ENCODE data around the gene SCAMP4. TPM values are rescaled to one million over a fixed set of nuclear protein-coding genes. Genes with fewer than 3 reads are reported as not detected.

The SCAMP4 gene
- total and polyA plus RNA-seq, 9 donors = 14.9 to 45.3 (median 31.7) TPM

DNA sequence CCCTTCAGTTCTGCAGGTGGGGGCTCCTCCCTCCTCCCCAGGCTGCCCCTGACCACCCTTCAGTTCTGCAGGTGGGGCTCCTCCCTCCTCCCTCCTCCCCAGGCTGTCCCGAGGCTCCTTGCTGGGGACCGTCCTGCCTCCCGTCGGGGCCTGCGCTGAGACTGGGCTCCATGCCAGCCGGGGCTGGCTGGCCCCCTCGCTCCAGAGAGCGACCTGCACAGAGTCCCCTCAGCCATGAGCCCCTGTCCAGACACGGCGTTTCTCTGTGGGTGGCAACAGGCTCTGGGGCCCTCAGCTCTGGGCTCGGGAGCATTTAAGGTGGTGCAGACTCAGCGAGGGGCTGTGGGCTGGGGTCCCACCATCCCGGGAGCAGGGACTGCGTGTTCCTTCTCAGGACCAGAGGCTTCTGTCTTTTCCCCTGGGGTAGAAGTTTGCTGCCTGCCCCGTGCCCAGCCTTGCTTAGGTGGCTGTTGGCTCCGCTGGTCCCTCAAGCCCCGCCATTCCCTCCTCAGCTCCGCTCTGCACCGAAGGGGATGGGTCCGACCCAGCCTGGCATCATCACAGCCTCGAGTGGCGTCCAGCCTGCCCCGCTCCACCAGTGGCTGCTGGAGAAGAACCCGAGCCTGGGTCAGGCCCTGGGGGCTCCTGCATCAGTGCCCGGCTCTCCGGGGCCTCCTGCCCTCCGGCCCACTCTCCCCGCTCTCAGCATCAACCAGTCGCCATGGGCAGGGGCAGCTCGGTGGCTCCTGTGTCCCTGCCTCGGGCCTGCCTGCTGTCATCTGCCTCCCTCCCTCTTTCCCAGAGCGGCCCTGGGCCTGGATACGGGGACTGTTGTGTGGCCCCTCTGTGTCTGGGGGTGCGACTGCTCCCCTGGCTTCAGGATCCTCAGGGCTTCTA lies 63.3 kb downstream of the SCAMP4 start:
- H3K36me3 ChIP-seq (ENCODE audit: control insufficient read depth, insufficient read depth, low read length) = peaks cover 27% of the 10 kb centered on the region
- H3K9me3 ChIP-seq (replicated peaks; ENCODE audit: control insufficient read depth, low read depth, low read length) = no peaks in the 10 kb centered on the region
- peaks cover 5% of the 10 kb centered on the region for H3K4me1 ChIP-seq (ENCODE audit: control insufficient read depth, insufficient read depth, low read length)
- no peak overlapping the region for H3K4me3 ChIP-seq (ENCODE audit: low read length)
- no peaks in the 10 kb centered on the region for H3K27me3 ChIP-seq (ENCODE audit: control insufficient read depth, insufficient read depth, low read length)
- 60% methylated on average over 33 of the region's 34 CpGs for WGBS (ENCODE audit: insufficient coverage)
- no peak for DNase-seq
- no peak overlapping the region for H3K27ac ChIP-seq (ENCODE audit: low read length)

DNA sequence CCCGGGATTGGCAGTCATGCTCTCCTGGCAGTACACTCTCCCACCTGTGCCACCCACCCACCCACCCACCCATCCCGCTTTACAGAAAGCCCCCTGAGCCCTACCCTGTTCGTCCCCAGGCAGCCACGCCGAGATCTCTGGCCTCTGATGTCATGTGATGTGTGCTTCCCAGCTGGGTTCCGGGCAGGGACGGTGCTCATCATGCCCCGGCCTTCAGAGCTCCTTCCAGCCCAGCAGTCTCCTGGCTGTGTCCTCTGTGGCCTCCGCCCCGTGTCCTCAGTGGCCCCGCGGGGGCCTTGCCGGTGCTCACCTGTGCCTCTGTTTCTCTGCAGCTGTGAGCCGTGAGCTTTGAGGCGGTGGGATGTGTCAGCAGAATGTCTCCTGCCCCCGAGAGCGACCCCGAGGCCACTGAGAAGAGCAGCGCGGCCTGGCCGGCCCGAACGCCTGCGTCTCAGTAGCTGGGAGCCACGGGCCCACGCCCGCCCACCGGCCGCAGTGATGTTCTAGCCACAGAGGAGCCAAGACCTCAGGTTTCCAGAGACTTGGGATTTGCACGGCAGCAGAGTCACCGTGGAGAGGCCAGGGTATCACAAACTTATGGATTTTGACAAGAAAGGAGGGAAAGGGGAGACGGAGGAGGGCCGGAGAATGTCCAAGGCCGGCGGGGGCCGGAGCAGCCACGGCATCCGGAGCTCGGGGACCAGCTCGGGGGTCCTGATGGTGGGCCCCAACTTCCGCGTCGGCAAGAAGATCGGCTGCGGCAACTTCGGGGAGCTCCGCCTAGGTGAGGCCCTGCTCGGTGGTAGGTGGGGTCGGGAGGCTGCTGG lies 64.2 kb downstream of the SCAMP4 start:
- H3K27me3 ChIP-seq (ENCODE audit: control insufficient read depth, insufficient read depth, low read length) = no peaks in the 10 kb centered on the region
- H3K4me3 ChIP-seq (ENCODE audit: low read length) = no peak overlapping the region
- WGBS (ENCODE audit: insufficient coverage) = 87% methylated on average over 44 of the region's 49 CpGs
- peaks cover 5% of the 10 kb centered on the region for H3K4me1 ChIP-seq (ENCODE audit: control insufficient read depth, insufficient read depth, low read length)
- DNase-seq = no peak
- no peaks in the 10 kb centered on the region for H3K9me3 ChIP-seq (replicated peaks; ENCODE audit: control insufficient read depth, low read depth, low read length)
- no peak overlapping the region for H3K27ac ChIP-seq (ENCODE audit: low read length)
- H3K36me3 ChIP-seq (ENCODE audit: control insufficient read depth, insufficient read depth, low read length) = peaks cover 27% of the 10 kb centered on the region

- Histone ChIP-seq H3K36me3 (ENCODE audit: control insufficient read depth, insufficient read depth, low read length) (peaks cover 31% of the 10 kb centered on the region), H3K4me3 (ENCODE audit: low read length) (no peak overlapping the region), H3K9me3 (replicated peaks; ENCODE audit: control insufficient read depth, low read depth, low read length) (no peaks in the 10 kb centered on the region), H3K4me1 (ENCODE audit: control insufficient read depth, insufficient read depth, low read length) (peaks cover 5% of the 10 kb centered on the region), H3K27me3 (ENCODE audit: control insufficient read depth, insufficient read depth, low read length) (no peaks in the 10 kb centered on the region), H3K27ac (ENCODE audit: low read length) (no peak overlapping the region)
- 88% methylated on average over 33 of the region's 38 CpGs for WGBS (ENCODE audit: insufficient coverage)
- no peak for DNase-seq
Measured at GRCh38 chr19:1970003-1970805, 65.0 kb downstream of the SCAMP4 start.

GRCh38 chr19:1970806-1971502 lies 65.8 kb downstream of the SCAMP4 start:
- Histone ChIP-seq H3K4me3 (ENCODE audit: low read length) (no peak overlapping the region), H3K27ac (ENCODE audit: low read length) (no peak overlapping the region), H3K36me3 (ENCODE audit: control insufficient read depth, insufficient read depth, low read length) (peaks cover 29% of the 10 kb centered on the region), H3K9me3 (replicated peaks; ENCODE audit: control insufficient read depth, low read depth, low read length) (no peaks in the 10 kb centered on the region), H3K27me3 (ENCODE audit: control insufficient read depth, insufficient read depth, low read length) (no peaks in the 10 kb centered on the region), H3K4me1 (ENCODE audit: control insufficient read depth, insufficient read depth, low read length) (peaks cover 5% of the 10 kb centered on the region)
- no peak for DNase-seq
- 82% methylated on average over 19 of the region's 27 CpGs for WGBS (ENCODE audit: insufficient coverage)

- Histone ChIP-seq H3K4me1 (ENCODE audit: control insufficient read depth, insufficient read depth, low read length) (no peaks in the 10 kb centered on the region), H3K4me3 (ENCODE audit: low read length) (no peak overlapping the region), H3K9me3 (replicated peaks; ENCODE audit: control insufficient read depth, low read depth, low read length) (no peaks in the 10 kb centered on the region), H3K36me3 (ENCODE audit: control insufficient read depth, insufficient read depth, low read length) (peaks cover 36% of the 10 kb centered on the region), H3K27ac (ENCODE audit: low read length) (no peak overlapping the region), H3K27me3 (ENCODE audit: control insufficient read depth, insufficient read depth, low read length) (no peaks in the 10 kb centered on the region)
- no peak for DNase-seq
- WGBS (ENCODE audit: insufficient coverage) = 82% methylated on average over 20 of the region's 28 CpGs
Measured at GRCh38 chr19:1974381-1975161, 69.4 kb downstream of the SCAMP4 start.

DNA sequence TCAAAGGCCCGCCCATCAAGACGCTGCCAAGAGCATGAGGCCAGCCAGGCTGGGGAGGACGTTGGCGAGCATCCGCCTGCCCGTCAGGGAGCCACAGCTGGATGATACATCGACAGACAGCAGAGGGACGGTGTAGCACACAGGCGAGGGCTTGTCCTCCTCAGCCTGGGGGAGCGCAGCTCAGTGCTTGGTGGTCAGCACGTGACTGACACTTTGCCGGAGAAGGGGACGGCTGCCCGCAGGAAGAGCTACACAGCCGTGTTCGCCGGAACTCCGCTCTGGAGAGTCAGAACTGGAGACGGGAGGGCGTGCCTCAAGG lies 69.9 kb downstream of the SCAMP4 start:
- no peak for DNase-seq
- no peaks in the 10 kb centered on the region for H3K4me1 ChIP-seq (ENCODE audit: control insufficient read depth, insufficient read depth, low read length)
- no peaks in the 10 kb centered on the region for H3K27me3 ChIP-seq (ENCODE audit: control insufficient read depth, insufficient read depth, low read length)
- H3K4me3 ChIP-seq (ENCODE audit: low read length) = no peak overlapping the region
- H3K36me3 ChIP-seq (ENCODE audit: control insufficient read depth, insufficient read depth, low read length) = peaks cover 37% of the 10 kb centered on the region
- 69% methylated on average over 13 of the region's 20 CpGs for WGBS (ENCODE audit: insufficient coverage)
- no peaks in the 10 kb centered on the region for H3K9me3 ChIP-seq (replicated peaks; ENCODE audit: control insufficient read depth, low read depth, low read length)
- no peak overlapping the region for H3K27ac ChIP-seq (ENCODE audit: low read length)

Other genes starting within 250 kb of the SCAMP4 start
- gene ONECUT3, start 151.9 kb upstream of the SCAMP4 start, total RNA-seq = not detected
- under 1 TPM in 6 of 8 donors, not detected in 2; 0.01 to 0.05 (median 0.03) TPM for gene ONECUT3, start 151.9 kb upstream of the SCAMP4 start, polyA plus RNA-seq (ENCODE audit: insufficient read depth in 1 of 8, insufficient read length in 8 of 8, low replicate concordance in 1 of 8)
- gene ATP8B3, start 93.1 kb upstream of the SCAMP4 start, total RNA-seq = 0.35 TPM
- 1 to 10 TPM in 2 of 8 donors, under 1 TPM in 6; 0.45 to 1.2 (median 0.71) TPM for gene ATP8B3, start 93.1 kb upstream of the SCAMP4 start, polyA plus RNA-seq (ENCODE audit: insufficient read depth in 1 of 8, insufficient read length in 8 of 8, low replicate concordance in 1 of 8)
- gene REXO1, start 56.9 kb upstream of the SCAMP4 start, total RNA-seq = 4.8 TPM
- 10 to 100 TPM; 18.8 to 26.9 (median 24.1) TPM for gene REXO1, start 56.9 kb upstream of the SCAMP4 start, polyA plus RNA-seq (ENCODE audit: insufficient read depth in 1 of 8, insufficient read length in 8 of 8, low replicate concordance in 1 of 8)
- 4.1 TPM for gene KLF16, start 41.8 kb upstream of the SCAMP4 start, total RNA-seq
- 10 to 100 TPM in 7 of 8 donors, 1 to 10 TPM in 1; 9.9 to 15.0 (median 12.7) TPM for gene KLF16, start 41.8 kb upstream of the SCAMP4 start, polyA plus RNA-seq (ENCODE audit: insufficient read depth in 1 of 8, insufficient read length in 8 of 8, low replicate concordance in 1 of 8)
- gene ABHD17A, start 19.9 kb upstream of the SCAMP4 start, total RNA-seq = 63.7 TPM
- gene ABHD17A, start 19.9 kb upstream of the SCAMP4 start, polyA plus RNA-seq (ENCODE audit: insufficient read depth in 1 of 8, insufficient read length in 8 of 8, low replicate concordance in 1 of 8) = 10 to 100 TPM; 55.7 to 73.5 (median 58.3) TPM
- gene ADAT3, start within 50 bp of the SCAMP4 start, total RNA-seq = 1.0 TPM
- gene ADAT3, start within 50 bp of the SCAMP4 start, polyA plus RNA-seq (ENCODE audit: insufficient read depth in 1 of 8, insufficient read length in 8 of 8, low replicate concordance in 1 of 8) = 1 to 10 TPM; 1.5 to 3.3 (median 2.3) TPM
- gene CSNK1G2, start 35.8 kb downstream of the SCAMP4 start, total RNA-seq = 33.2 TPM
- gene CSNK1G2, start 35.8 kb downstream of the SCAMP4 start, polyA plus RNA-seq (ENCODE audit: insufficient read depth in 1 of 8, insufficient read length in 8 of 8, low replicate concordance in 1 of 8) = 10 to 100 TPM; 32.2 to 46.2 (median 42.3) TPM
- 28.6 TPM for gene BTBD2, start 110.3 kb downstream of the SCAMP4 start, total RNA-seq
- 10 to 100 TPM; 57.2 to 87.5 (median 74.6) TPM for gene BTBD2, start 110.3 kb downstream of the SCAMP4 start, polyA plus RNA-seq (ENCODE audit: insufficient read depth in 1 of 8, insufficient read length in 8 of 8, low replicate concordance in 1 of 8)
- gene MKNK2, start 145.8 kb downstream of the SCAMP4 start, total RNA-seq = 64.6 TPM
- 100 to 1,000 TPM in 1 of 8 donors, 10 to 100 TPM in 7; 56.9 to 115 (median 76.2) TPM for gene MKNK2, start 145.8 kb downstream of the SCAMP4 start, polyA plus RNA-seq (ENCODE audit: insufficient read depth in 1 of 8, insufficient read length in 8 of 8, low replicate concordance in 1 of 8)
- 7.4 TPM for gene MOB3A, start 190.9 kb downstream of the SCAMP4 start, total RNA-seq
- 10 to 100 TPM; 14.7 to 22.1 (median 17.3) TPM for gene MOB3A, start 190.9 kb downstream of the SCAMP4 start, polyA plus RNA-seq (ENCODE audit: insufficient read depth in 1 of 8, insufficient read length in 8 of 8, low replicate concordance in 1 of 8)
- gene IZUMO4, start 191.5 kb downstream of the SCAMP4 start, total RNA-seq = 1.8 TPM
- 1 to 10 TPM; 1.7 to 4.0 (median 2.1) TPM for gene IZUMO4, start 191.5 kb downstream of the SCAMP4 start, polyA plus RNA-seq (ENCODE audit: insufficient read depth in 1 of 8, insufficient read length in 8 of 8, low replicate concordance in 1 of 8)
- 34.5 TPM for gene AP3D1, start 246.2 kb downstream of the SCAMP4 start, total RNA-seq
- gene AP3D1, start 246.2 kb downstream of the SCAMP4 start, polyA plus RNA-seq (ENCODE audit: insufficient read depth in 1 of 8, insufficient read length in 8 of 8, low replicate concordance in 1 of 8) = 10 to 100 TPM; 57.2 to 82.8 (median 71.2) TPM